Kidney capillary endothelial cell (primary cell): ENCODE results near the gene SLC1A5.
"Not testable (repeated sequence)": the region's sequence is repeated elsewhere in the genome, so short reads cannot be mapped to it uniquely, and the experiment has no call there.

Experiments
- DNase-seq: peaks from one replicate; pipeline ENCODE4 v3.0.0-alpha.2; 2018; ENCODE audit warnings: low spot score

SLC1A5 gene

DNA sequence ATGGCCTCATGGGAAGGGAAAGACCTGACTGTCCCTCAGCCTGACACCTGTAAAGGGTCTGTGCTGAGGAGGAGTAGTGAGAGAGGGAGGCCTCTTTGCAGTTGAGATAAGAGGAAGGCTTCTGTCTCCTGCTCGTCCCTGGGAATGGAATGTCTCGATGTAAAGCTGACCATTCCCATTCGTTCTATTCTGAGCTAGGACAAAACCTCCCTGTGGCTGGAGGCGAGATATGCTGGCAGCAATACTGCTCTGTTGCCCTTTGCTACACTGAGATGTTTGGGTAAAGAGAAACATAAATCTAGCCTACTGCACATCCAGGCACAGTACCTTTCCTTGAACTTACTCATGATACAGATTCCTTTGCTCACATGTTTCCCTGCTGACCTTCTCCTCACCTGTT is 19.6 kb downstream of the SLC1A5 start:
- not testable (repeated sequence) for DNase-seq

DNA sequence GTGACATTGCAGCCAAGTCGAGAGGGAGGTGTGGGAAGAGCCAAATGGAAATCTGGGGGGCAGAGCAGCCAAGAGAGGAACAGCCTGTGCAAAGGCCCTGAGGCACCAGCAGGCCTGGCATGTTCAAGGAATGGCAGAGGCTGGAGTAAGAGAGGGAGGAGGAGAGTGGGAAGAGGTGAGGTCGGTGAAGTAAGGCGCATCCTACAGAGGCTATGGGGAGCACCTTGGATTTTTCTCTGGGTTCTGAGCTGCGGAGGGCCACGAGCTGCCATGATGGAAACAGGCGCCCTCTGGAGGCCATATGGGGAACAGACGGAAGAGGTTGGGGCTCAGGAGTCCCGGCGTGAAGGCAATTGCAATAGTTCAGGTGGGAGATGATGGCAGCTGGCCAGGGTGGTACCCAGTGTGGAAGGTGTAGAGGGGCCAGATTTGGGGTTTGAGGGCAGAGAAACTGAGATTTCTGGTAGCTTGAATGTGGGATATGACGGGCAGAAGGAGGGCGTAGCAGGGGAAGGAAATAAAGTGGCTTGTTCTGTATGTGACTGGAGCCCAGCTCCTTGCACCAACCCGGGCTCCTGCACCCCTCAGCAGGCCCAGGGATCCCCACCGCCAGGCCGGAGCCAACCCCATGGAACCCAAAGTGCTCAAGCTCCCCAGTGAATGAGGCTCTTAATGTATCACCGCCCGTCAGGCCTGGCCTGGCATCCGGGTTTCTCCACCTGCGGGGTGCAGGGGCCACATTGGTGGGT is 21.7 kb downstream of the SLC1A5 start:
- no peak for DNase-seq

DNA sequence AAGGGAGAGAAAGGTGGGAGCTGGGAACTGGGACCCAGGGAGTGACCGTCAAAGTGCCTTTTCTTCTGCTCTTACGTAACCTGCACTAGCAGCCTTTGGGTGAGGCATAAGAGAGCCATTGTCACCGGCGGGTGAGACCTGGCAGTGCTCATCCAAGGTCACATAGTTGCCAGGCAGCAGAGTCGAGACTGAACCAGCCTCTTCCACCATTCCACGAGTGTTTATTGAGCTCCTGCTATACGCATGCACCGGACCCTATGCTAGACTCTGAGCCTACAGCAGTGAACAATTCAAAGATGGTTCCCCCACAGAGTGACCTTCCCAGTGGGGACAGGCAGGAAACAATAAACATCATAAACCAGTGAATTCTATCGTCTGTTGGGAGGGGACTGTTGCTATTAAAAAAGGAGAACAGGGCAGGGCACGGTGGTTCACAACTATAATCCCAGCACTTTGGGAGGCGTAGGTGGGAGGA is 23.5 kb downstream of the SLC1A5 start:
- no peak for DNase-seq

DNA sequence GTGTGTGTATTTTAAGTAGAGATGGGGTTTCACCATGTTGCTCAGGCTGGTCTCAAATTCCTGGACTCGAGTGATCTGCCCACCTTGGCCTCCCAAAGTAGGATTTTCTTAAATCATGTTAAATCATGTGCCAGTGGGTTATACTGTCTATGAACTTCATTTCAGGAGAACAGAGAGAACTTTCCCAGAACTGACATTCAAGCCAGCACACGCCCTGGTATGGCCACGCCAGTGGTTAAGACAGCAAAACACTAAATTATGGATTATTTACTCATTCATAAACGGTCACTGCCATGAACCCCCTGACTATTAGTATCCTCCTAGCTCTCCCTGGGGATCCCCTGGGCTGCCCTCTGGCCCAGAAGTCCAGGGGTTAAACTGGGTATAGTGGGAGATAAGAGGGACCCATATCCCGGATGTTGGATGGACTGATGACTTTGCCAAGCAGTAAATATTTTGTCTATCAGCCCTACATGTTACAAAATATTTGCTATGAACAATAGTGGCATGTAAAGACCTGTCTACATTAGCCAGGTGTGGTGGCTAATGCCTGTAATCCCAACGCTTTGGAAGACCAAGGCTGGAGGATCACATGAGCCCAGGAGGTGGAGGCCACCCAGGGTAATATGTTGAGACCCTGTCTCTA is 26.0 kb downstream of the SLC1A5 start:
- no peak for DNase-seq

DNA sequence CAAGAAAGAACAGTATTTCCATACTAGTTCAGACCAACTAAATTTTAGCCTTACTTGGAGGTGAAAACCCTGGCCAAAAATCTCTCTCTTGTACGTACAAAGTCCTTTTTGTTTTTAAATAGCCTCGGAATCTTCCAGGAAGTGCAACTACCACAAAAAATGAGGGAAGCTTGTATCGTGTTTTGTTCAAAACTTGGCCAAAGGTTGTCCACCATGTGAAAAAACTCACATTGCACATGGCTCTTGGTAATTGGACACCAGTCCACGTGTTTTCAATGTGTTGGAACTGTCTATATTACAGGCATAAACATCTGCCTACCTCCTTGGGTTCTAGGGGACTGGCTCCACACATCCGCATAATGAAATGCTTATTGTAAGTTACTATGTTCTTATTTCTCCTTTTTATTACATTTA is 27.0 kb downstream of the SLC1A5 start:
- no peak for DNase-seq

DNA sequence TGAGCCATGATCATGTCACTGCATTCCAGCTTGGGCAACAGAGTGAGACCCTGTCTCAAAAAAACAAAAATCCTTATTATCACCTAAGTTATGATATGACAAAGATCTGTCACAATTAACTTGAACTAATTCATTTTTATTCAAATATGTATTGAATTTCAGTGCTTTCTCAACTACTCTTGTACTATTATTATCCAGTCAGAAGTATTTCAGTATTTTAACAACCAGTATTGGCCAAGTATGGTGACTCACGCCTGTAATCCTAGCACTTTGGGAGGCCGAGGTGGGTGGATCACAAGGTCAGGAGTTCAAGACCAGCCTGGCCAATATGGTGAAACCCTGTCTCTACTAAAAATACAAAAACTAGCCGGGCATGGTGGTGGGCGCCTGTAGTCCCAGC is 27.5 kb downstream of the SLC1A5 start:
- not testable (repeated sequence) for DNase-seq

DNA sequence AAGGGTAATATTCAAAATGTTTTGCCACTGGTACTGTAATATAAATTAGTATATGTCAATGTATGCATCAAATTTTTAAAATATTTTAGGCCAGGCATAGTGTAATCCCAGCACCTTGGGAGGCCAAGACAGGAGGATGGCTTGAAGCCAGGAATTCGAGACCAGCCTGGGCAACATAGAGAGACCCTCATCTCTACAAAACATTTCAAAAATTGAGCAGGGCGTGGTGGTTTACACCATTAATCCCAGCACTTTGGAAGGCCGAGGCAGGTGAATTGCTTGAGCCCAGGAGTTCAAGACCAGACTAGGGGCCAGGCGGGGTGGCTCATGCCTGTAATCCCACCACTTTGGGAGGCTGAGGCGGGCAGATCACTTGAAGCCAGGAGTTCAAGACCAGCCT is 28.0 kb downstream of the SLC1A5 start:
- no peak for DNase-seq

DNA sequence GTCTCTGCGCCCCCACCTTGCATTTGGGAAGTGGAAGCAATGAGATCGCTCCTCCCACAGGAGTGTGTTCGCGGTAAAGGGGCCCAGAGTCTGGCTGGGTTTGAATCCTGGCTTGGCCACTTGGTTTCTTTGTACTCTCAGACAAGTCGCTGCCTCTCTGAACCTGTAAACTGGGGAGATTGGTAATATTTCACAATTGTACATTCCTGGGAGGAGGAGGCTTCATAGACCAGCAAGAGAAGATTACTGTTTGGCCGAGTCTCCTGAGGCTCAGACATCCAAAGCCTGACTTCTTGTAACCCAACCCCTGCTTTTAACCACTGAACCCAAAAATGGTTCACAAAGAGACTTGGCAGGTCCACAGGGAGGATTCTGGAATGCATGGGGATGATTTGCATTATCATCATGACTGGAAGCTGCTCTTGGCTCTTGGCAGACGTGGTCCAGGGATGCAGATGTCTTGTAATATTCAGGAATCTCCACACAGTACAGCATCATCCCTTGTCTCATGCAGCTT is 28.5 kb downstream of the SLC1A5 start:
- DNase-seq, result no peak

DNA sequence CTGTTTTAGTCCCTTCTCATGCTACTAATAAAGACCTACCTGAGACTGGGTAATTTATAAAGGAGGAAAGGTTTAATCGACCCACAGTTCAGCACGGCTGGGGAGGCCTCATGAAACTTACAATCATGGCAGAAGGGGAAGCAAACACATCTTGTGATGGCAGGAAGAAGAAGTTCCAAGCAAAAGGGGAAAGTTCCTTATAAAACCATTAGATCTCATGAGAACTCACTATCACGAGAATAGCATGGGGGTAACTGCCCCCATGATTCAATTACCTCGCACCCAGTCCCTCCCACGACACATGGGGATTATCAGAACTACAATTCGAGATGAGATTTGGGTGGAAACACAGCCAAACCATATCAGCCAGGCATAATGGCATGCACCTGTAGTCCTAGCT is 29.2 kb downstream of the SLC1A5 start:
- DNase-seq, result no peak

DNA sequence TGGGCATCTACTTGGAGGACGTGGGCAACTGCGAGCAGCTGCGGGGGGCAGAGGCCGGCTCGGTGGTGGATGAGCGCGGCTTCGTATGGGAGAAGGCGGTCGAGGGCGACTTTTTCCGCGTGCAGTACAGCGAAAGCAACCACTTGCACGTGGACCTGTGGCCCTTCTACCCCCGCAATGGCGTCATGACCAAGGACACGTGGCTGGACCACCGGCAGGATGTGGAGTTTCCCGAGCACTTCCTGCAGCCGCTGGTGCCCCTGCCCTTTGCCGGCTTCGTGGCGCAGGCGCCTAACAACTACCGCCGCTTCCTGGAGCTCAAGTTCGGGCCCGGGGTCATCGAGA is 31.9 kb downstream of the SLC1A5 start:
- peak; percentile 70 for DNase-seq

DNA sequence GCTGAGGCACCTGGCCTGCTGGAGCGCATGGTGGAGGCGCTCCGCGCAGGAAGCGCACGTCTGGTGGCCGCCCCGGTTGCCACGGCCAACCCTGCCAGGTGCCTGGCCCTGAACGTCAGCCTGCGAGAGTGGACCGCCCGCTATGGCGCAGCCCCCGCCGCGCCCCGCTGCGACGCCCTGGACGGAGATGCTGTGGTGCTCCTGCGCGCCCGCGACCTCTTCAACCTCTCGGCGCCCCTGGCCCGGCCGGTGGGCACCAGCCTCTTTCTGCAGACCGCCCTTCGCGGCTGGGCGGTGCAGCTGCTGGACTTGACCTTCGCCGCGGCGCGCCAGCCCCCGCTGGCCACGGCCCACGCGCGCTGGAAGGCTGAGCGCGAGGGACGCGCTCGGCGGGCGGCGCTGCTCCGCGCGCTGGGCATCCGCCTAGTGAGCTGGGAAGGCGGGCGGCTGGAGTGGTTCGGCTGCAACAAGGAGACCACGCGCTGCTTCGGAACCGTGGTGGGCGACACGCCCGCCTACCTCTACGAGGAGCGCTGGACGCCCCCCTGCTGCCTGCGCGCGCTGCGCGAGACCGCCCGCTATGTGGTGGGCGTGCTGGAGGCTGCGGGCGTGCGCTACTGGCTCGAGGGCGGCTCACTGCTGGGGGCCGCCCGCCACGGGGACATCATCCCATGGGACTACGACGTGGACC is 32.4 kb downstream of the SLC1A5 start:
- no peak for DNase-seq

DNA sequence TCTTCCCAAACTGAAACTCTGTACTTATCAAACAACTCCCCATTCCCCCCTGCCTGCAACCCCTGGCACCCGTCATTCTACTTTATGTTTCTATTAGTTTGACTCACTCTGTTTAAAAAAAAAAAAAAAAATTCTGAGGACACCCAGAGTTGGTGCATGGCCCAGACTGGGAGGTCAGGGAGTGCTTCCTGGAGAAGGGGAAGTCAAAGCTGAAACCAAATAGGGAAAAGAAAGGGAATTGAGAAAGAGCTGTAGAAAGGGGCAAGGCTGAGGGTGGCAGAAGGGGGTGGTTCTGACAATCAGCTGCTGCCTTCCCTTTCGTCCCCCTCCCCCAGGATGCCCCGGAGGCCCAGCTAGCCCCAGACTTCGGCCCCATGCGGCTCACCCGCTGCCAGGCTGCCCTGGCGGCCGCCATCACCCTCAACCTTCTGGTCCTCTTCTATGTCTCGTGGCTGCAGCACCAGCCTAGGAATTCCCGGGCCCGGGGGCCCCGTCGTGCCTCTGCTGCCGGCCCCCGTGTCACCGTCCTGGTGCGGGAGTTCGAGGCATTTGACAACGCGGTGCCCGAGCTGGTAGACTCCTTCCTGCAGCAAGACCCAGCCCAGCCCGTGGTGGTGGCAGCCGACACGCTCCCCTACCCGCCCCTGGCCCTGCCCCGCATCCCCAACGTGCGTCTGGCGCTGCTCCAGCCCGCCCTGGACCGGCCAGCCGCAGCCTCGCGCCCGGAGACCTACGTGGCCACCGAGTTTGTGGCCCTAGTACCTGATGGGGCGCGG is 33.1 kb downstream of the SLC1A5 start:
- DNase-seq, result no peak

DNA sequence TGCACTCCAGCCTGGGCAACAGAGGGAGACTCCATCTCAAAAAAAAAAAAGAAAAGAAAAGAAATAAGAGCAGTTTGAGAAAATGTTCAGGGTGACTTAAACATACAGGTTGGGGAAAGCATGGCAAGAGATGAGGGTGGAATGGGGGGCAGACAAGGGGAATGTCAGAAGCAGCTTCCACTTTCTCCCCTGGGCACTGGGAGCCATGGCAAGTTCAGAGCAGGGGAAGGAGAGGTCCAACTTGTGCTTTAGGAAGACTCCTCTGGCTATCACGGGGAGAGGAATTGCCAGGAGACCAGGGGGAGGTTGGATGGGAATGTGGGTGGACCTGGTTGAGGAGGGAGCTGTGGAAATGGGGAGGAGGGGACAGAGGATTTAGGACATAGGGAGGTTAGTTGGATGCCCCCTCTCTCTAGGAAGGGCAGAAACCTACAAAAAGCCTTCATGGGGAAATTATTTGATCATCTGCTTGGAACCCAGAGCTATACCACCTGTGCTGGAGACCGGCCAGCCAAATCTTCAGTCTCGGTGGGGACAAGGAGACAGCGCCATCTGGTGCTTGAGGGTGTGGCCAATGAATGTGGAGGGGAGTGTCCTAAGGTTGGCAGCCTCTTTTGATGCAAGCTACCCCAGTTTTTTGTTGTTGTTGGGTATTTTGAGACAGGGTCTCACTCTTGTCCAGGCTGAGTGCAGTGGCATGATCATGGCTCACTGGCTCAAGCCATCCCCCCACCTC is 34.8 kb downstream of the SLC1A5 start:
- DNase-seq, result no peak

DNA sequence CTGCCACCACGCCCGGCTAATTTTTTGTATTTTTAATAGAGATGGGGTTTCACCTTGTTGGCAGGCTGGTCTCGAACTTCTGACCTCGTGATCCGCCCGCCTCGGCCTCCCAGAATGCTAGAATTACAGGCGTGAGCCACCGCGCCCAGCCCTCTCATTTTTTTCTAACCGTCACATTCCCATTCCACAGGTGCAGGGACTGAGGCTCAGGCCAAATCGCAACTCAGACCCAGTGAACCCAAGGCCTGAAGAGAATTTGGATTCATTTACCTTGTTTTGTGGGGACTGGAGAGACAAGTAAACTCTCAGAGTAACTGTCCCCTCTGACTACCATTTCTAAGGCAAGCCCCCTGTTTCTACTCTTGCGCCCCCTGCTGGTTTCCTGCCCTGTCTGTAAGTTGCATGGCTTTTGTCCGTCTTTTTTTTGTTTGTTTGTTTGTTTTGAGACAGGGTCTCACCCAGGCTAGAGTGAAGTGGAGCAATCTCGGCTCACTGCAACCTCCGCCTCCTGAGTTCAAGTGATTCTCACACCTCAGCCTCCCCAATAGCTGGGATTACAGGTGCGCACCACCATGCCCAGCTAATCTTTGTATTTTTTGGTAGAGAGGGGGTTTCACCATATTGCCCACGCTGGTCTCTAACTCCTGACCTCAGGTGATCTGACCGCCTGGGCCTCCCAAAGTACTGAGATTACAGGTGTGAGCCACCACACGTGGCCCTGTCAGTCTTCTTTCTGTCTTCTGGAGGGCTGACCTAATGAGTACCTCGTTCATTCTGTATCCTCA is 39.9 kb downstream of the SLC1A5 start:
- DNase-seq, result peak; percentile 67

DNA sequence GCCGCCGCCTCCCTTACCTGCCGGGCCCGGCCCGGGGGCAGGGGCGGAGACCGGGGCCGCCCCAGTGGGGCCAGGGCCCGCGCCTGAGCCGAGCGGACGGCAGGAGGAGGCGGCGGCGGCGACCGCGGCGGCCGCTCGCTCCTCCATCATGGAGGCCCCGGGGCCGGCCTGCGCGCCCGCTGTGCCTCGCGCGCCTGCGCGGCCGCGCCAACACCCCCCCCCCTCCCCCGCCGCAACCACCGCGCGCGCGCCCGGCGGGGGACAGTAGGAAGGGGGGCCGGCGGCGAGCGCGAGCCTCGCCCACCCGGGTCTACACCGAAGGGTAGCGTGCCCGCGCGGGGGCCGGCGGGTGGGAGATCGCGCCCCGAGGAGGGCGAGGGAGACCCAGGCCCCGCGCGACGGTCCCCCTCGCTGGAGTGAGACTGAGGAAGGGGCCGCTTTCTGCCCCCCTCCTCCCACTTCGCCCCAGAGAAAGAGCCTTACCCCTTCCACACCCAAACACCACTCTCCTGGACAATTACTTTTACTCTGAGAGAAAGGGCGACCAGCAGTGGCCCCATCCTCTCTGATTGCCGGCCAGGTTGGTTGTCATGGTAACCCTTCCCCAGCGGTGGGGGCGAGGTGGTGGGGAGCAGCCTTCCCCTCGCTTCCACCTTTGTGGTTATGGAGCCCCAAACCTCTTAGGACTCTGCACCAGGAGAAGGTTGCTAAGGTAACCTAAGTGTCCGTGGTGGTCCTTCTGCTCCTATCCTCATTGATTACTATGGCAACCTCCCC is 41.9 kb downstream of the SLC1A5 start, which contains the start of gene STRN4:
STRN4 (minus strand) TSS at position 170 of the 777 bp plus-strand sequence; CDS start at position 150, 20 bp downstream.
- no peak for DNase-seq

DNA sequence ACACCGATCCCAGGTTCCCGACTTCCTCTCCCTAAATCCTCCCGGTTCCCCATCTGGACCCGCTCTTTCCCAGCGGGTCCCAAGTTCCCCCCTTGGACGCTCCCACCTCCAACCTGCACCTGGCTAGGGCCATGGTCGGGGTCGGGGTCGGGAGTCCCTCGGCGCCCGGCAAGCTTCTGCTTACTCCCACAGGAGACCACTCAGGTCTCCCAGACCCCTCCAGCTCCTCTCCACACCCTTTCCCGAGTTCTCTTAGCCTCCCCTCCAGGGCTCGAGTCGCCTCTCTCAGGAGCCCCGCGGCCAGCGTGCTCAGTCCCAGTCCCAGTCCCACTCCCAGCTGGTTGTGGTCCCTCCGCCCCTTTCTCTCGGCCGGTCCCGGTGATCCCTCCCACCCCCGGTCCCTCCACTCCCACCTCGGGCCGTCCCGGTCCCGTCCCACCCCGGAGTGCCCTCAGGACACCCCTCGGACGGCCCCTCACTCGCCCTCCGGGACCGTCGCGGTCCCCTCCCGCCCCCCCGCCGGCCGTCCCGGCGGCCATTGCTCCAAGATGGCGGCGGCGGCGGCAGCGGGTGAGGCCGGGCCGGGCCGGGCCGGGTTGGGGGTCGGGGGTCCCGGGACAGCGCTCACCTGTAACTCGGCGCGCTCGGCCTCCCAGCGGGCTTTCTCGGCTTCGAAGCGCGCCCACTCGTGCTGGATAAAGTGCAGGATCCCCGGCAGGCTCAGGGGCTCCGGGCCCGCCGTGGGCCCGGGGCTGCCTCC is 42.7 kb downstream of the SLC1A5 start, which contains the start of gene FKRP:
FKRP (plus strand) TSS at position 537 of the 760 bp plus-strand sequence. CDS start 9,394 bp downstream, outside the sequence.
- DNase-seq, result no peak

DNA sequence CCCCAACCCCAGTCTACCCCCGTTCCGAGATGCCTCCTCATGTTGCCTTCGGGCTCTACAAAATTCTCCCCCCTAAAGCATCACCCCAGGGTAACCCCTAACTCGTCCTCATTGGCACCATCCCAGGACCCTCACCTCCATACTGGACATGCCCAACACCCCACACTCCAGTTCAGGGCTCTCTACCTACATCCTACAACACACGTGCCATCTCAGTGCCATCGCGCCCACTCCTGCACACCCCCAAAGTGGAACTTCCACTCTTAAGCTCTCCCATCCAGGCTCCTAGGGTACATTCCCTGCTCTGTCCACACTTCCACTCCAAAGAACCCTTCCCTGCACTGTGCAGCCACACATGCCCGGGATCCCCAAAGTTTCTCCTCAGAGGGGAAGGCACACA is 43.4 kb downstream of the SLC1A5 start:
- DNase-seq, result no peak

DNA sequence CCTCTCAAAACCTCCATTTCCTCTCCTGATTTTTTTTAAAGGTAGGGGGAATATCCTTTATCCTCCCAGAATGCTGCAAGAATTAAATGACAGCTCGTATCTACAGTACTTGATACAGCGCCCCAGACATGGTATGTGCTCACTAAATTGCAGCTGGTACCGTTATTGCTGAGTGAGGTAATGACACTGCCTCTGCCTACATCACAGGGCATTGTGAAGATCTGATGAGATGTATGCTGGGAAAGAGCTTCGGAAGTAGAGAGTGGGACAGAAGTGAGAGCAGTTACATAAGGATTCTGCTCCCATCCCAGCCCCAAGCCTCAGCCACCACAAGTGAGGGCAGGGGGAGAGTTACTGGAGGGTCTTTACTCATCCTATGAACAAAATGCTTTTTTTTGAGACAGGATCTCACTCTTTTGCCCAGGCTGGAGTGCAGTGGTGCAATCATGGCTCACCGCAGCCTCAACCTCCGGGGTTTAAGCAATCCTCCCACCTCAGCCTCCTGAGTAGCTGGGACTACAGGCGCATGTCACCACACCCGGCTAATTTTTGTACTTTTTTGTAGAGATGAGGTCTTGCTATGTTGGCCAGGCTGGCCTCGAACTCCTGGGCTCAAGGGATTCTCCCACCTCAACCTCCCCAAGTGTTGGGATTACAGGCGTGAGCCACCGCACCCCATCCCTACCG is 44.2 kb downstream of the SLC1A5 start:
- DNase-seq, result no peak
